GM10248 (cell line): Measurements from ENCODE around the gene PLA2G4B.

Experiments used
- CTCF ChIA-PET: fragments of 300-600 bp; sonication (Branson Sonifier 250); formaldehyde crosslinking; extraction: SDS; loops from one replicate; lab custom pipeline; 2021; ENCODE audit warnings: antibody characterized with exemption; lab: Yijun Ruan, JAX
- POLR2A ChIA-PET: fragments of 350-650 bp; sonication (Branson Sonifier 250); formaldehyde crosslinking; extraction: SDS; loops from one replicate; lab custom pipeline; 2020; ENCODE audit warnings: antibody characterized with exemption; lab: Yijun Ruan, JAX
- DNase-seq: peaks from one replicate; pipeline ENCODE4 v3.0.0; 2012; ENCODE audit errors: extremely low spot score
- TF ChIP-seq, protein P1 (sequence below): IDR thresholded peaks from 2 replicates; pipeline ENCODE4 v1.5.1; 2012; ENCODE audit warnings: mild to moderate bottlenecking, low read depth; ENCODE audit errors: extremely low read depth, missing control alignments, control extremely low read depth

PLA2G4B gene

GRCh38 chr15:41860049-41860828, 21.6 kb downstream of the PLA2G4B start:
- POLR2A ChIA-PET = no interaction called here
- CTCF ChIA-PET = interaction anchor here (1.0 to 1.1 kb wide), 2 partner anchors 9 to 15 kb away, joined by 3 read pairs; no protein-coding TSS in a partner anchor
- no peak for DNase-seq
- TF ChIP-seq, protein P1, sequence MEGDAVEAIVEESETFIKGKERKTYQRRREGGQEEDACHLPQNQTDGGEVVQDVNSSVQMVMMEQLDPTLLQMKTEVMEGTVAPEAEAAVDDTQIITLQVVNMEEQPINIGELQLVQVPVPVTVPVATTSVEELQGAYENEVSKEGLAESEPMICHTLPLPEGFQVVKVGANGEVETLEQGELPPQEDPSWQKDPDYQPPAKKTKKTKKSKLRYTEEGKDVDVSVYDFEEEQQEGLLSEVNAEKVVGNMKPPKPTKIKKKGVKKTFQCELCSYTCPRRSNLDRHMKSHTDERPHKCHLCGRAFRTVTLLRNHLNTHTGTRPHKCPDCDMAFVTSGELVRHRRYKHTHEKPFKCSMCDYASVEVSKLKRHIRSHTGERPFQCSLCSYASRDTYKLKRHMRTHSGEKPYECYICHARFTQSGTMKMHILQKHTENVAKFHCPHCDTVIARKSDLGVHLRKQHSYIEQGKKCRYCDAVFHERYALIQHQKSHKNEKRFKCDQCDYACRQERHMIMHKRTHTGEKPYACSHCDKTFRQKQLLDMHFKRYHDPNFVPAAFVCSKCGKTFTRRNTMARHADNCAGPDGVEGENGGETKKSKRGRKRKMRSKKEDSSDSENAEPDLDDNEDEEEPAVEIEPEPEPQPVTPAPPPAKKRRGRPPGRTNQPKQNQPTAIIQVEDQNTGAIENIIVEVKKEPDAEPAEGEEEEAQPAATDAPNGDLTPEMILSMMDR = no peak

GRCh38 chr15:41861736-41862356, 23.2 kb downstream of the PLA2G4B start:
- TF ChIP-seq, protein P1 = no peak
- DNase-seq = no peak
- ChIA-PET POLR2A (no interaction called here), CTCF (interaction anchor here (1.1 to 1.3 kb wide), 4 partner anchors 12 to 42 kb away, joined by 3 to 5 read pairs (median 3); no protein-coding TSS in a partner anchor)

- CTCF ChIA-PET = interaction anchor here (1.1 to 1.5 kb wide), 3 partner anchors 12 to 18 kb away, joined by 3 to 4 read pairs (median 3); no protein-coding TSS in a partner anchor
- TF ChIP-seq, protein P1 = no peak
- POLR2A ChIA-PET = no interaction called here
- no peak for DNase-seq
Observed at GRCh38 chr15:41862515-41863116, 24.0 kb downstream of the PLA2G4B start.

- ChIA-PET CTCF (interaction anchor here (0.7 kb wide), 1 partner anchor 262 kb away, joined by 3 read pairs; no protein-coding TSS in a partner anchor), POLR2A (no interaction called here)
- TF ChIP-seq, protein P1 = no peak
- DNase-seq = no peak
Observed at GRCh38 chr15:41865490-41866055, 26.9 kb downstream of the PLA2G4B start.

- POLR2A ChIA-PET = no interaction called here
- CTCF ChIA-PET = interaction anchor here (0.7 kb wide), 1 partner anchor 263 kb away, joined by 3 read pairs; no protein-coding TSS in a partner anchor
- TF ChIP-seq, protein P1 = no peak
- DNase-seq = no peak
Observed at GRCh38 chr15:41866263-41866703, 27.6 kb downstream of the PLA2G4B start.
